GM12878 (cell line): ENCODE results near the gene TTC1. TPM values are rescaled to one million over a fixed set of nuclear protein-coding genes. Genes with fewer than 3 reads are reported as not detected.

Experiments used
- ATAC-seq: fragments of 200-7000 bp; cut with Tn5 transposase; 3 replicates; pipeline ENCODE4 v1.9.1; 2020; ENCODE audit warnings: mild to moderate bottlenecking, moderate library complexity
- BruUV-seq: library from RNA; stranded (reverse); fragments of 400-500 nt; replicated peaks from 2 replicates; lab custom pipeline; 2021; lab: Mats Ljungman, UMichigan
- CTCF ChIA-PET: fragments of 300-600 bp; sonication (Branson Sonifier 250); formaldehyde crosslinking; extraction: SDS; loops from one replicate; lab custom pipeline; 2021; ENCODE audit warnings: inconsistent platforms; lab: Yijun Ruan, JAX
- POLR2A ChIA-PET: fragments of 350-600 bp; formaldehyde crosslinking; extraction: SDS; loops from one replicate; lab custom pipeline; 2021; ENCODE audit warnings: inconsistent platforms; lab: Charles Lee
- RAD21 ChIA-PET: fragments of 300-600 bp; sonication (Branson Sonifier 250); formaldehyde crosslinking; loops from one replicate; lab custom pipeline; 2023; ENCODE audit warnings: antibody characterized with exemption; ENCODE audit not compliant: unreplicated experiment; lab: Charles Lee
- SMC1A ChIA-PET: fragments of 300-600 bp; sonication (Branson Sonifier 250); formaldehyde crosslinking; loops from one replicate; lab custom pipeline; 2023; ENCODE audit not compliant: unreplicated experiment, uncharacterized antibody; lab: Charles Lee
- DNase-seq: peaks from one replicate; pipeline ENCODE4 v3.0.0-alpha.2; 2011; ENCODE audit warnings: low read depth, low spot score
- FAIRE-seq: peaks from 3 replicates; lab custom pipeline; 2011; peaks lifted over from hg19 to GRCh38; lab: Jason Lieb, UNC
- H2AFZ ChIP-seq: 2 replicates; pipeline ENCODE4 v1.6.0; 2011; ENCODE audit warnings: low read depth, low read length, control low read depth; ENCODE audit not compliant: control insufficient read depth
- H3K27ac ChIP-seq: 2 replicates; pipeline ENCODE4 v1.5.1; 2011; ENCODE audit warnings: control low read depth; ENCODE audit not compliant: control insufficient read depth, insufficient read depth
- H3K27me3 ChIP-seq, 2 experiments: replicated peaks in 1 of 2; 2 replicates each; pipeline versions ENCODE4 v1.6.0 to v1.6.1; 2011; ENCODE audit warnings: low read length in 1 of 2; ENCODE audit not compliant: control insufficient read depth in 2 of 2, insufficient read depth in 2 of 2
- H3K36me3 ChIP-seq, 2 experiments: 2 replicates each; pipeline ENCODE4 v1.5.1; 2011; ENCODE audit warnings: low read length in 1 of 2; ENCODE audit not compliant: control insufficient read depth in 2 of 2, insufficient read depth in 2 of 2
- H3K4me1 ChIP-seq: 2 replicates; pipeline ENCODE4 v1.6.1; 2011; ENCODE audit warnings: mild to moderate bottlenecking, low read length, moderate library complexity, mixed read lengths; ENCODE audit not compliant: control insufficient read depth, insufficient read depth
- H3K4me2 ChIP-seq: 2 replicates; pipeline ENCODE4 v1.6.0; 2011; ENCODE audit warnings: control low read depth; ENCODE audit not compliant: control insufficient read depth, insufficient read depth
- H3K4me3 ChIP-seq: fragments of 200-600 bp; sonication (generic); 2 replicates; pipeline ENCODE4 v1.5.1; 2016
- H3K79me2 ChIP-seq: 2 replicates; pipeline ENCODE4 v1.6.0; 2011; ENCODE audit warnings: low read length; ENCODE audit not compliant: control insufficient read depth, insufficient read depth
- H3K9ac ChIP-seq: 2 replicates; pipeline ENCODE4 v1.8.0; 2011; ENCODE audit warnings: low read length, control low read depth, mixed read lengths; ENCODE audit not compliant: control insufficient read depth, insufficient read depth
- H3K9me3 ChIP-seq: replicated peaks from 3 replicates; pipeline ENCODE4 v1.5.1; 2011; ENCODE audit warnings: mild to moderate bottlenecking, low read length; ENCODE audit not compliant: control insufficient read depth, insufficient read depth
- H4K20me1 ChIP-seq: 2 replicates; pipeline ENCODE4 v1.6.0; 2011; ENCODE audit not compliant: control insufficient read depth, insufficient read depth
- CEBPZ ChIP-seq: fragments of 150-350 bp; IDR thresholded peaks from 2 replicates; pipeline ENCODE4 v1.6.1; 2016; ENCODE audit warnings: low read depth, low read length
- CHD4 ChIP-seq: fragments of 200-600 bp; sonication (generic); IDR thresholded peaks from 2 replicates; pipeline ENCODE4 v1.6.1; 2016; ENCODE audit warnings: mild to moderate bottlenecking
- GABPA ChIP-seq: IDR thresholded peaks from 2 replicates; pipeline ENCODE4 v1.6.1; 2014; ENCODE audit warnings: antibody characterized with exemption, low read depth, mild to moderate bottlenecking, inconsistent platforms
- LARP7 ChIP-seq: fragments of 450-650 bp; IDR thresholded peaks from 2 replicates; pipeline ENCODE4 v1.6.1; 2017; ENCODE audit warnings: mild to moderate bottlenecking
- NFIC ChIP-seq: IDR thresholded peaks from 2 replicates; pipeline ENCODE4 v1.6.1; 2012; ENCODE audit warnings: low read depth, mild to moderate bottlenecking, inconsistent platforms, low read length, moderate library complexity
- RELA ChIP-seq: fragments of 450-650 bp; IDR thresholded peaks from 2 replicates; pipeline ENCODE4 v1.8.0; 2014; ENCODE audit warnings: borderline replicate concordance; ENCODE audit not compliant: partially characterized antibody
- SMAD5 ChIP-seq: IDR thresholded peaks from 2 replicates; pipeline ENCODE4 v1.6.1; 2016; ENCODE audit warnings: antibody characterized with exemption, low read depth
- SMARCA5 ChIP-seq: fragments of 450-650 bp; IDR thresholded peaks from 2 replicates; pipeline ENCODE4 v1.6.1; 2017; ENCODE audit warnings: mild to moderate bottlenecking
- WGBS: methylation state at CpG from one replicate; pipeline ENCODE4 v1.1.6; 2016; ENCODE audit warnings: low lambda C conversion rate; ENCODE audit not compliant: insufficient replicate concordance, insufficient coverage; ENCODE audit errors: missing lambda C conversion rate; 5-methylcytosine and 5-hydroxymethylcytosine counted together
- in situ Hi-C: fragments of 300-500 bp; cut with MboI; formaldehyde crosslinking; loops from 9 replicates; pipeline ENCODE4 v1.14.3; 2018; ENCODE audit warnings: mixed read lengths
- intact Hi-C: fragments of 100-400 bp; cut with micrococcal nuclease; formaldehyde crosslinking; loops from one replicate; pipeline ENCODE4 v1.14.2; 2022; ENCODE audit not compliant: unreplicated experiment
- polyA plus RNA-seq, 11 experiments: library from polyadenylated mRNA; depleted of rRNA in 4 of 11; unstranded in 6 of 11; stranded (reverse) in 5 of 11; fragments of >200 nt; fragmentation: Nextera tagmentation in 4 of 11; fragmentation: Illumina TruSeq in 1 of 11; extraction: Ambion mirVana in 4 of 11; extraction: Trizol in 1 of 11; gene quantifications; 1 replicate in 1 of 11; 2 replicates in 10 of 11; pipeline versions ENCODE4 v1.2.1 to v1.2.3, GENCODE V29; 2011 to 2016; ENCODE audit warnings: inconsistent platforms in 2 of 11, missing spikeins in 2 of 11, low read depth in 1 of 11
- total RNA-seq, 4 experiments: library from RNA; depleted of rRNA in 3 of 4; stranded (reverse); fragments of >200 nt in 3 of 4; fragmentation: Illumina TruSeq in 1 of 4; extraction: Trizol in 1 of 4; gene quantifications; 2 replicates each; pipeline versions ENCODE4 v1.2.1 to v1.2.3, GENCODE V29; 2013 to 2021

The TTC1 gene
- total and polyA plus RNA-seq, 10 of the 15 experiments (the other 5 are each of a cell fraction or from before 2014, with no cell fraction given): 46.6 to 160 (median 92.3) TPM

DNA sequence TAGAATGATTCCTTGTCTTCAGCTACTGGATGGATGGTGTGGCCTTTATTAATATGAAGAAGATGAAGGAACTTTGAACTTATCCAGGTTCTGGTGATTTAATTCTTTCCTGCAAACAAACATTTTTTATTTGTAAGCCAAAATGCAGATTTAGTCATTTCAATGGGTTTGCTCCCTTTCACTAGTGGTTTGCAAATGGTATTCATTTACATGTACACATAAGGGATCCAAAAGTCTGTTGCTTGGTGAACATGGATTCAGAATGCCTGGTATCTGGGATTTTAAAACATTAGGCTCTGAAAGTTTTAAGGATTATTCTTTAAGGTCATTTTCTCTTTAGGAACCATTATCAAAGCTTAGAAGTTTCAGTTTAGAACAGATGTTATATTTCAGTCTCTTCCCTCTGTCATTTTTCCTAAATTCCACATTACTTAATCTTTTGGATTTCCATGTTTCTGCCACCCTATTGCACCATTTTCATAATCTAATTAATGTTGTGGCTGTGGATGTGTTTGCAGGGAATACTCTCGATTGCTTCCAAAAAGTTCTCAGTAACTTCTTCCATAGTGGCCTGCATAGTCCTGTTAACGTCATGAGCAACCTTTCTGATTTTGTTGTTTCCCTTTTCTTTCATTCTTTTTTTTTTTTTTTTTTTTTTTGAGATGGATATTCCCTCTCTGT lies 10.1 kb downstream of the TTC1 start:
- Histone ChIP-seq H3K9me3 (no peaks in the 10 kb centered on the region), H3K9ac (no peak overlapping the region), H4K20me1 (no peaks in the 10 kb centered on the region), H3K4me2 (no peak overlapping the region), H3K4me1 (no peaks in the 10 kb centered on the region), H3K27ac (no peak overlapping the region), H3K79me2 (0 out of 2 replicates have a peak, but pooled peaks cover 1% of the 10 kb centered on the region), H3K4me3 (no peak overlapping the region), H2AFZ (no peak overlapping the region), H3K36me3 (peaks cover 0 to 7% of the 10 kb centered on the region in 2 experiments; a peak in 1 of 4 replicates), H3K27me3 (no peaks in the 10 kb centered on the region)
- ChIA-PET CTCF (interaction anchor here (1.7 to 8.8 kb wide), 5 partner anchors 9 to 374 kb away, joined by 4 to 162 read pairs (median 63); partner anchors contain the start of gene TTC1), RAD21 (no interaction called here), SMC1A (interaction anchor here (9.4 kb wide), 1 partner anchor 323 kb away, joined by 149 read pairs; no protein-coding TSS in a partner anchor), POLR2A (interaction anchor here (0.6 to 1.2 kb wide), 2 partner anchors 378 to 400 kb away, joined by 3 read pairs; partner anchors contain the start of gene SLU7)
- TF ChIP-seq RELA: no peak
- TF ChIP-seq CEBPZ: no peak
- TF ChIP-seq LARP7: no peak
- no peak for TF ChIP-seq GABPA
- no peak for TF ChIP-seq SMAD5
- no peak for TF ChIP-seq SMARCA5
- TF ChIP-seq CHD4: no peak
- no peak for TF ChIP-seq NFIC
- in situ Hi-C loops (no loop called here), intact Hi-C loops (no loop called here)
- BruUV-seq: no TSS peak
- no peak for FAIRE-seq
- DNase-seq: no peak
- ATAC-seq: no peak
- 92% methylated on average over 2 of the region's 2 CpGs for WGBS
